Measurements from ENCODE around the gene FOXO3. TPM values are rescaled to one million over a fixed set of nuclear protein-coding genes. Genes with fewer than 3 reads are reported as not detected.

The FOXO3 gene
- total RNA-seq, 1 donor from 2014 or later, result 41.4 TPM

DNA sequence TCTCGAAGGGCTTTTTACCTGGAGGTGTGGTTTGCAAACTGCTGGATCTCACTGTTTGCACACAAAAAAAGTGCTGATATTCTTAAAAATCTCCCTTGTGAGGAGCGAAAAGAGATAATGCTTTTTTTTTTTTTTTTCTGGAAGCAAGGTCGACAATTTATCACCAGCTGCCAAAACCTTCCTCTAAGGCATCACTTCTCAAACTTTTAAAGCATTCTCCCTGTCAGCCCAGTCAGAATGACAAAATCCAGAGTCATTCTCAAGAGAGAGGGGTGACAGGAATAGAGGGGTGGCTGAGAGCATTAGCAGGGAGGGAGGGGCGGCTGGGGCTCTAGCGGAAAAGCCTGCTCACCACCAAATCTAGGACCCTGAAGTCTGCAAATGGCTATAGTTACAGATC lies 150.4 kb downstream of the FOXO3 start:
- no peaks in the 10 kb centered on the region for H3K27me3 ChIP-seq (ENCODE audit: control insufficient read depth, insufficient read depth, low read length)
- no peak for DNase-seq (ENCODE audit: low read depth)
- TF ChIP-seq, protein P1, sequence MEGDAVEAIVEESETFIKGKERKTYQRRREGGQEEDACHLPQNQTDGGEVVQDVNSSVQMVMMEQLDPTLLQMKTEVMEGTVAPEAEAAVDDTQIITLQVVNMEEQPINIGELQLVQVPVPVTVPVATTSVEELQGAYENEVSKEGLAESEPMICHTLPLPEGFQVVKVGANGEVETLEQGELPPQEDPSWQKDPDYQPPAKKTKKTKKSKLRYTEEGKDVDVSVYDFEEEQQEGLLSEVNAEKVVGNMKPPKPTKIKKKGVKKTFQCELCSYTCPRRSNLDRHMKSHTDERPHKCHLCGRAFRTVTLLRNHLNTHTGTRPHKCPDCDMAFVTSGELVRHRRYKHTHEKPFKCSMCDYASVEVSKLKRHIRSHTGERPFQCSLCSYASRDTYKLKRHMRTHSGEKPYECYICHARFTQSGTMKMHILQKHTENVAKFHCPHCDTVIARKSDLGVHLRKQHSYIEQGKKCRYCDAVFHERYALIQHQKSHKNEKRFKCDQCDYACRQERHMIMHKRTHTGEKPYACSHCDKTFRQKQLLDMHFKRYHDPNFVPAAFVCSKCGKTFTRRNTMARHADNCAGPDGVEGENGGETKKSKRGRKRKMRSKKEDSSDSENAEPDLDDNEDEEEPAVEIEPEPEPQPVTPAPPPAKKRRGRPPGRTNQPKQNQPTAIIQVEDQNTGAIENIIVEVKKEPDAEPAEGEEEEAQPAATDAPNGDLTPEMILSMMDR (IDR thresholded peaks at IDR 0.05; ENCODE audit: insufficient read depth, low read length, poor library complexity, severe bottlenecking), result no peak
- no peaks in the 10 kb centered on the region for H3K36me3 ChIP-seq (ENCODE audit: control insufficient read depth, insufficient read depth, low read length)
- H3K4me3 ChIP-seq (ENCODE audit: low read depth, low read length), result no peak overlapping the region

DNA sequence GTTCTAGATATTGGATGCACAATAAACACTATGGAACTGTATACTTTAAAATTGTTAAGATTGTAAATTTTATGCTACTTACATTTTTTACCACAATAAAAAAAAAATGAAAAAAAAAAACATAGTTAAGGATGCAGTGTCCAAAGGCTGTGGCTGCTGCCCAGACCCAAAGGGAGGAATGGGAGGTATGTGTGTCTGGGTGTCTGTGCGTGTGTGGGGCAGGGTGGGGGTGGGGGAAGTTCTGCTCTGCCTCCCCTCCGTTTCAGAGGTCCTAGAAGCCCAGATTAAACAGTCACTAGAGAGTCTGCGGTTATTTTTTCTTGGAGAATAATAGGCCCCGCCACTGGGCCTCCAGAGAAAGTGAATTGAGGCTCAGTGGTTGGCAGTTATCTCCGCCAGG lies 151.1 kb downstream of the FOXO3 start:
- H3K27me3 ChIP-seq (ENCODE audit: control insufficient read depth, insufficient read depth, low read length), result no peaks in the 10 kb centered on the region
- no peaks in the 10 kb centered on the region for H3K36me3 ChIP-seq (ENCODE audit: control insufficient read depth, insufficient read depth, low read length)
- no peak overlapping the region for H3K4me3 ChIP-seq (ENCODE audit: low read depth, low read length)
- TF ChIP-seq, protein P1 (IDR thresholded peaks at IDR 0.05; ENCODE audit: insufficient read depth, low read length, poor library complexity, severe bottlenecking), result no peak
- no peak for DNase-seq (ENCODE audit: low read depth)

DNA sequence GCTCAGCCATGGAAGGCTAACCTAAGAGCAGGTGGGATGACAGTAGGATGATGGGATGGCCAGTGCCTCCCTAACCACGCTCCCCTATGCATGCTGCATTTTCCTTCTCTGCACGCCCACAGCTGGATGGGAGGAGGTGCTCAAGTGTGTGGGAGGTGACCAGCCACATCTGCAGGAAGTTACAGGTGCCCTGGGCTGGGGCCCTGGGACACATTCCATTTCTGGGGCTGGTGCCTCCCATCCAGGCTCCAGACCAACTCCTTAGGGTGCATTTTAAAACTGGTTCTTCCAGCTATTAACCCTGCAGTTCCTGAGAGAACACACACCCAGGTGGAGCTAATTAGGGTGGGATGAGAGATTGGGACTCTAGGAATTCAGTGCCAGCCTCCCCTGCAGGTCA lies 152.2 kb downstream of the FOXO3 start:
- H3K36me3 ChIP-seq (ENCODE audit: control insufficient read depth, insufficient read depth, low read length), result no peaks in the 10 kb centered on the region
- TF ChIP-seq, protein P1 (IDR thresholded peaks at IDR 0.05; ENCODE audit: insufficient read depth, low read length, poor library complexity, severe bottlenecking), result no peak
- H3K4me3 ChIP-seq (ENCODE audit: low read depth, low read length), result no peak overlapping the region
- DNase-seq (ENCODE audit: low read depth), result no peak
- H3K27me3 ChIP-seq (ENCODE audit: control insufficient read depth, insufficient read depth, low read length), result no peaks in the 10 kb centered on the region

DNA sequence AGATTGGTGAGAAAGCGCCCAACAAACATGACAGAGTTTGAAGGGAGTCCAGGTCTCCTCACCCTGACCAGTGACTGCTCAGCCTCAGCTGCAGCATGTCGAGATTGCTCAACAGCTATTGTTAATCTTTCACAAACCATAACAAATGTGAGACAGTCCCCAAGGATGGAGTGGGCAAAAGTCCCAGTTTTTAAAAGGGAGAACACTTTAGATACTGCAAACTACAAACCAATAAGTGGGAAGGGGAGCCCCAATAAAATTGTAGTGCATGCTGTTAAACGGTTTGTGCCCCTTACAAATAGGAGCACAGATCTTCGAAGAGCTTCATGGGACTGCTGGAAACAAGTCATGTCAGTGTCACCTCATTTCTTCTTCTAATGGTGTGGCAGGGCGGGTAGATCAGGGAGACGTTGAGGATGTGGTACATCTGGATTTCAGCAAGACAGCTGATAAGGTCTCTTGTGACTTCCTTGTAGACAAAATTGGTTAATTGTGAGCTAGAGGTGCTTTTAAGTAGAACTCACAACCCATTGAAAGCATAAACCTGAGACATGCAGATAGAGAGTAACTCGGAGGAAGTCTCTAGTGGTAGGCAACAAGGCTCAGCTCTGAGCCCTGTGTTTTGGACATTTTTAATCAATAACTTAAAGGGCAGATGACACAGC lies 153.5 kb downstream of the FOXO3 start:
- TF ChIP-seq, protein P1 (IDR thresholded peaks at IDR 0.05; ENCODE audit: insufficient read depth, low read length, poor library complexity, severe bottlenecking), result no peak
- H3K4me3 ChIP-seq (ENCODE audit: low read depth, low read length), result no peak overlapping the region
- no peaks in the 10 kb centered on the region for H3K36me3 ChIP-seq (ENCODE audit: control insufficient read depth, insufficient read depth, low read length)
- H3K27me3 ChIP-seq (ENCODE audit: control insufficient read depth, insufficient read depth, low read length), result no peaks in the 10 kb centered on the region
- DNase-seq (ENCODE audit: low read depth), result no peak

DNA sequence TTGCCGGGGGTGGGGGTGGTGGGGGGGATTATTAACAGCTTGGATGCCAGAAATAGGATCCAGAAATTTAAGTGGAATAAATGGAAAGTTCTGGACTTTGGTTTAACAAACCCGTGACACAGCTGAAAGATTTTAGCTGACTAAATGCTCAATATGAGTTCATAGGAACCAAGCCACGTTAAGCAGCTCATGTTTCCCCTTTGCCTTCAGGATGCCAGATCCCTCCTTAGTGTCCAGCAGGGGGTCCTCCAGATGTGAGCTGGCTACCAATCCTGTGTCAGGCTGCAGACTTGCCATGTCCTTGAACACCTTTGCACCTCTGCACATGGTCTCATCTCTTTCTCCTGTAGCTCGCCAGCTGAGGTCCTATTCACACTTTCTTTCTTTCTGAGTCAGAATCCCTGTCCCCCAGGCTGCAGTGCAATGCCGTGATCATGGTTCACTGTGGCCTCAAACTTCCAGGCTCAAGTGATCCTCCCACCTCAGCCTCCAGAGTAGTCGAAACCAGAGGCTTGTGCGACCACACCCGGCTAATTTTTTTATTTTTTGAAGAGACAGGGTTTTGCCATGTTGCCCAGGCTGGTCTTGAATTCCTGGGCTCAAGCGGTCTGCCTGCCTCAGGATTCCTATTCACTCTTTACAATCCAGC lies 154.2 kb downstream of the FOXO3 start:
- DNase-seq (ENCODE audit: low read depth), result no peak
- TF ChIP-seq, protein P1 (IDR thresholded peaks at IDR 0.05; ENCODE audit: insufficient read depth, low read length, poor library complexity, severe bottlenecking), result peak; percentile 13
- no peaks in the 10 kb centered on the region for H3K36me3 ChIP-seq (ENCODE audit: control insufficient read depth, insufficient read depth, low read length)
- H3K27me3 ChIP-seq (ENCODE audit: control insufficient read depth, insufficient read depth, low read length), result no peaks in the 10 kb centered on the region
- H3K4me3 ChIP-seq (ENCODE audit: low read depth, low read length), result no peak overlapping the region
